GM21576 (cell line): ENCODE data around the gene ALOX15.
"Not testable (repeated sequence)": the region's sequence is repeated elsewhere in the genome, so short reads cannot be mapped to it uniquely, and the experiment has no call there.

ENCODE experiments used
- ATAC-seq: cut with Tn5 transposase; IDR thresholded peaks from one replicate; pipeline ENCODE4 v1.9.1; 2021; ENCODE audit warnings: mild to moderate bottlenecking, moderate library complexity; ENCODE audit not compliant: unreplicated experiment

Gene ALOX15

GRCh38 chr17:4652997-4653396 lies 11.5 kb upstream of the ALOX15 start:
- ATAC-seq, result no peak

- no peak for ATAC-seq
These were observed 7.3 kb upstream of the ALOX15 start for GRCh38 chr17:4648741-4649140.

- no peak for ATAC-seq
These were observed 4.2 kb upstream of the ALOX15 start for GRCh38 chr17:4645642-4646041.

- ATAC-seq, result no peak
These were observed 2.2 kb upstream of the ALOX15 start for GRCh38 chr17:4643676-4644075.

GRCh38 chr17:4642286-4642685 lies 808 bp upstream of the ALOX15 start:
- no peak for ATAC-seq

- ATAC-seq, result not testable (repeated sequence)
These were observed 799 bp downstream of the ALOX15 start for GRCh38 chr17:4640569-4641188.

GRCh38 chr17:4639301-4640059 lies 2.0 kb downstream of the ALOX15 start:
- not testable (repeated sequence) for ATAC-seq

- not testable (repeated sequence) for ATAC-seq
These were observed 2.7 kb downstream of the ALOX15 start for GRCh38 chr17:4638766-4639165.

GRCh38 chr17:4636474-4637100 lies 4.9 kb downstream of the ALOX15 start:
- ATAC-seq, result peak; percentile 17

- ATAC-seq, result peak; percentile 73
These were observed 5.6 kb downstream of the ALOX15 start for GRCh38 chr17:4635823-4636375.

- no peak for ATAC-seq
These were observed 6.5 kb downstream of the ALOX15 start for GRCh38 chr17:4634976-4635375.

GRCh38 chr17:4633643-4634042 lies 7.8 kb downstream of the ALOX15 start:
- no peak for ATAC-seq

- ATAC-seq, result no peak
These were observed 8.9 kb downstream of the ALOX15 start for GRCh38 chr17:4632581-4632920.

GRCh38 chr17:4631836-4632580 lies 9.5 kb downstream of the ALOX15 start:
- ATAC-seq, result no peak

GRCh38 chr17:4631431-4631830 lies 10.0 kb downstream of the ALOX15 start:
- no peak for ATAC-seq

- ATAC-seq, result no peak
These were observed 14.7 kb downstream of the ALOX15 start for GRCh38 chr17:4626734-4627256.

GRCh38 chr17:4625181-4625617 lies 16.3 kb downstream of the ALOX15 start:
- no peak for ATAC-seq

- not testable (repeated sequence) for ATAC-seq
These were observed 17.0 kb downstream of the ALOX15 start for GRCh38 chr17:4624451-4624911.

- ATAC-seq, result no peak
These were observed 18.2 kb downstream of the ALOX15 start for GRCh38 chr17:4623249-4623648.

GRCh38 chr17:4622375-4622774 lies 19.1 kb downstream of the ALOX15 start:
- ATAC-seq, result no peak
